Mammary microvascular endothelial cell (primary cell): Measurements from ENCODE around the gene MRPL33. TPM values are rescaled to one million over a fixed set of nuclear protein-coding genes. Genes with fewer than 3 reads are reported as not detected.

Source experiments
- total RNA-seq: library from RNA; depleted of rRNA; stranded (reverse); fragments of >200 nt; gene quantifications from 2 replicates; pipeline ENCODE4 v1.2.3, GENCODE V29; 2015

MRPL33 gene
- 153 and 175 TPM in 2 replicates for total RNA-seq

GRCh38 chr2:27771548-27772335, at the start of gene MRPL33:
TSS of gene MRPL33 (plus strand) at chr2:27771719. CDS start at chr2:27771778, 59 bp downstream.

Other genes starting within 250 kb of the MRPL33 start
- gene ZNF512, start 188.7 kb upstream of the MRPL33 start, total RNA-seq: 23.4 and 29.4 TPM in 2 replicates
- gene CCDC121, start 142.7 kb upstream of the MRPL33 start, total RNA-seq: 0.87 and 1.8 TPM in 2 replicates
- 37.6 and 42.6 TPM in 2 replicates for gene GPN1, start 142.7 kb upstream of the MRPL33 start, total RNA-seq
- 16.2 and 19.6 TPM in 2 replicates for gene SUPT7L, start 108.1 kb upstream of the MRPL33 start, total RNA-seq
- 28.3 and 29.7 TPM in 2 replicates for gene SLC4A1AP, start 107.8 kb upstream of the MRPL33 start, total RNA-seq
- 1.0 and 2.0 TPM in 2 replicates for gene RBKS, start 118.7 kb downstream of the MRPL33 start, total RNA-seq
- 22.3 and 29.8 TPM in 2 replicates for gene BABAM2, start 119.0 kb downstream of the MRPL33 start, total RNA-seq